HG03280 (cell line): ENCODE data around the gene DDAH1.
"Not testable (repeated sequence)": the region's sequence is repeated elsewhere in the genome, so short reads cannot be mapped to it uniquely, and the experiment has no call there.

Experiments used
- ATAC-seq: cut with Tn5 transposase; IDR thresholded peaks from one replicate; pipeline ENCODE4 v1.9.1; 2021; ENCODE audit warnings: mild to moderate bottlenecking, moderate library complexity; ENCODE audit not compliant: unreplicated experiment

DDAH1 gene

DNA sequence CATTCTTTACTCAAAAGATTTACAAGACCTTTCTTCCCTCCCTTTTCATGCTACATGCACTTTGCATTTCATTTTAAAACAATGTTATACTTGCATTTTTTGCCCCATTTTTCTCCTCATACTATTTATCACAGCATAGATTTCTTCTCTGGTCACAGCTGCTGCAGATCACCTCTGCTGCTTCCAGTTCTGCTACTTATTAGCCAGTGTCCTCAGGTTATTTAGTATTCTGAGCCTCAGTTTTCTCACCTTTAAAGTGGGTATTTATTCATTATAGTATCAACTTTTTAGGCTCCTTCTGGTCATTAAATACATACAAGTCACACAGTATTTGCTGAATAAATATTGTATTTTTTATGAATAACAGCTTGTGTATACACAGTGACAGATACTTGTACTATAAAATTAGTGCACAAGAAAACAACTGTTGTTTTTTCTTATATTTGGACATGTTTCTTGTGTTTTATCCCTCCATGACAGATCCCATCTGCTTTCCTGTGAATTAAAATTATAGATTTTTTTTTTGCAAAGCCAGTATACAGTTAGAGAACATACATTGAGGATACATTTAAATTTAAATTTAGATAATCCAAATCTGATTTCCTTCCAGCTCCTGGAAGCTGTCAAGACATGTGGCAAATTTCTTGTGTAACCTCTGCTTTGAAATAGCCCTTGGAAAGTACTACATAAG is 103.2 kb downstream of the DDAH1 start:
- no peak for ATAC-seq

DNA sequence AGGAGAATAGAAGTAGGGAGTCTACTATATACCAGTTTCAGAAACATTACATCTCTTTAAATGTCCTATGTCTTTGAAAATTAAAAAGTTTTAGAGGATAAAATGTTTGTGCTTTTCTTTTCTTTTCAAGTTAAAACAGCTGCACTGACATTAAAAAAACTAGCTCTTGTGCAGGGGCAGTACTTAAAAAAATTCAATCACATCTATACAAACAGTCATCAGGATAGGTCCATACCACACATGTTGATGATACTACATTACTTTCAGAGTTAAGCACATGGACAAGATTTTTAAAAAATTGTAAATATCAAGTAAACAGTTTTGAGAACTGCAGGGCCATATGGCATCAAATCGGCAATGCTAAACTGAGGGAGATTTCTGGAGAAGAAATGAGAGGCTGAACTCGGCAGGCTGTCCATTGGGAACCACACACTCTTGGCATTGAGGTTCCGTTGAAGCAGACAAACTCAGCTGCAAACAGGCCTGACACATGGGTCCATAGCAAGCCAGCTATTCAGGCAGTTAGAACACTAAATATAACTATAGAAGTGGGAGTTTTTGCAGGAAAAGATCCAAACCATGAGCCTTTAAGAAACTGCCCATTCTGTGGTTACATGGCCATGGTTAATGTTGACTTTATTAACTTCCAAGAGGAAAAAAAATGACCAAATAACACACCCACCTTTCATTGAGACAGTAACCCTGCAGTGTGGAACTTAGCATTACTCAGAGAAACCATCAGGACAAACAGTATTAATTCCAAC is 104.0 kb downstream of the DDAH1 start:
- ATAC-seq, result no peak

DNA sequence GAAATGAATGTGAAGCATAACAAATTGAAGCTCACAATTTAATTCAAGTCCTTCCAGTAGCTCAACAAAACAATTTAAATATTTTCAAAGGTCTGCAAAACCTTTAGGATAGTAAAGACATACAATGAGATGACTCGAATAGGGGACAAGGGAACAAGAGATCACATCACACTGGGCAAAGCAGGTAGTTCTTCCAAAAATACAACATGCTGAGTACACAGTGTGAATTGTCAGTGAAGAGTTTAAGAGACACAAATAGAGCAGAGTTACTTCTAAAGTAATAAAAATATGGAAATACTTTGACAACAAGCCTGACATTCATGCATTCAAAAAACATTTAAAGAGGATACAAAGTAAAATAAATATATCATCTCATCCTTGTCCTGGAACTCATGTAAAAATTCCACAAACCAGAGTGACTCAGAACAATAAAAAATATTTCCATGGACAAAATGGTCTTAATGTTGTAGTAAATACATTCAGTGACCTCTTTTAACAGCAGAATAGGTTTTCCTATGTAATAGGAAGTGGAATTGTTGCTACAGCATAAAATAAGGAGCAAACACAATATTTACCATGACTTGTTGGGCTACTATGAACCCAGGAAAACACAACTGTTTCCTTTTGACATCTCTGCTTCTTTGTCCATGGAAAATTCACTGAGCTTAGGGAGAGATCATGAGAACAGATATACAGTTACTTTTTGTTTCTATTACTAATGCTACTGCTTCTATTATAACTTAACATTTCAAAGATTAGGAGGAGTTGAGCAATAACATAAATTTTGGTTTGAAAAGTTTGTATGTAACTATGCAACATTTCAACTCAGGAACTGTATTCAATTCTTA is 104.9 kb downstream of the DDAH1 start:
- ATAC-seq, result no peak

DNA sequence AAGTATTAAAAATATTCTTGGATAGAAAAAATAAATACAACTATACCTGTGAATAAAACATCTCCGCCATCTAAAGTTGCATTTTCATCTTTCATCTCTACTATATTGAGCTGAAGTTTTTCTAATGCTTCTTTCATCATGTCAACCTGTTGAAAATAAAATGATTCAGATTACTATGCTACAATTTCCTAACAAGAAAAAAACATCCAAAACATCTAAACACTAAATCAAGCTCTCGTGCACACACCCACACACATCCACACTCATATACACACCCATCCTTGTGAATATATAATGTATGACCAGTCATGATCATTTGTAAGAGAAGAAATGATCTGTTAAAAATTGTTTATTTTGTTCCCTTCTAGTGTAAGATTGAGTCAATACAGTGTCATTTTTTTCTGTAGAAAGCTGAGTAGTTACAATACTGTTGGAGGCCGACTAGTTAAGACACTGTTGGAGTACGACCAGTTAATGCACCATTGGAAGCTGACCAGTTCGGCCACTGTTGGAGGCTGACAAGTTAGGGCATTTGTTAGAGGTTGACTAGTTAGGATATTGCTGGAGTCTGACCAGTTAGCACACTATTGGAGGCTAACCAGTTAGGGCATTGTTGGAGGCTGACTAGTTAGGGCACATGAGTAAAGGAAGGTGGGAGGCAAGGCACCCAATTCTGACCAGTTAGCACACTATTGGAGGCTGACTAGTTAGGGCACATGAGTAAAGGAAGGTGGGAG is 106.1 kb downstream of the DDAH1 start:
- no peak for ATAC-seq

DNA sequence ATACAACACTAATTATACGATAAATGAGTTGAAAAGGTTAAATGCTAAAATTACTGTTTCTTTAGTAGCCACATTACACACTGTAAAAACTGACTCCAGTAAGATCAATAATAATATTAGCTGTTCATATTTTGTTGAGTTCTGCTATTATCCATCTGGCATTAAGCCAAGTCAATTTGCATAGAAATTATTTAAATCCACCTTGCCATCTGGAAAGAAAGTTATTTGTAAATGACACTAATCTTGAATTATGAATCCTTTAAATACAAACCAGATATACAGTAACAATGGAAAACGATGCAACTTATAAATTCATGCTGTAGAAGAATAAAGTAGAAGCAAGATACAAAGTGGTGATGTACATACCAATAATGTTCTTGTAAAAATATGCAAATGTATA is 107.1 kb downstream of the DDAH1 start:
- ATAC-seq, result no peak

DNA sequence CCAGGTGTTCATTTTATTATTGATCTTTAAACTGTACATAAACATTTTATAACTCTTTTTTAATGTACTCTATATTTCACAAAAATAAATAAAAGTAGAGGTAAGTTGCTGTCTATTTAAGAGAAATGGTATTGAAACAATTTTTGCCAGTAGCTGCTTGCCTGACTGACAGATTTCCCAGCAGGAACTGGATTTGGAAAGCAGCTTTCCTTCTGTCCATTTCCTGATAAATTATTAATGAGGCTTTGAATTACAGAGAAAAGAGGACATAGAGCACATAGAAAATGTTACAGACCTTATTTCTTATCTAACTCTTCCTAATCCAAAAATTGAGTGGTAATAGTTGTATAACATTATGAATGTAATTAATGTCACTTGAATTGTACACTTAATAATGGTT is 108.8 kb downstream of the DDAH1 start:
- ATAC-seq, result no peak

DNA sequence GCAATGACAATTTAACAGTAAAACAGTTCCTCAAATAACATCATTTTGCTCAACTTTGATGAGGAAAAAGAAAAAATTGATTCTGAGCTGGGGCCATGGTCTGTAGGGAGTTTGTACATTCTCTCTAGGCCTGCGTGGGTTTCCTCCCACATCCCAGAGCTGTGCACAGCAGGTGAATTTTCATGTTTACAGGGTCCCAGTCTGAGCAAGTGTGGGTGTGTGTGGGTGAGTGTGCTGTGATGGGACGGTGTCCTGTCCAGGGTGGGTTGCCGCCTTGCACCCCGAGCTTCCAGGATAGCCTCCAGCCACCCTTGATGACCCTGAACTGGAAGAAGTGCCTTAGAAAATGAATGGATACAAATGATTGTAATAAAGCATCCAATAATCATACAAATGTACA is 112.9 kb downstream of the DDAH1 start:
- no peak for ATAC-seq

DNA sequence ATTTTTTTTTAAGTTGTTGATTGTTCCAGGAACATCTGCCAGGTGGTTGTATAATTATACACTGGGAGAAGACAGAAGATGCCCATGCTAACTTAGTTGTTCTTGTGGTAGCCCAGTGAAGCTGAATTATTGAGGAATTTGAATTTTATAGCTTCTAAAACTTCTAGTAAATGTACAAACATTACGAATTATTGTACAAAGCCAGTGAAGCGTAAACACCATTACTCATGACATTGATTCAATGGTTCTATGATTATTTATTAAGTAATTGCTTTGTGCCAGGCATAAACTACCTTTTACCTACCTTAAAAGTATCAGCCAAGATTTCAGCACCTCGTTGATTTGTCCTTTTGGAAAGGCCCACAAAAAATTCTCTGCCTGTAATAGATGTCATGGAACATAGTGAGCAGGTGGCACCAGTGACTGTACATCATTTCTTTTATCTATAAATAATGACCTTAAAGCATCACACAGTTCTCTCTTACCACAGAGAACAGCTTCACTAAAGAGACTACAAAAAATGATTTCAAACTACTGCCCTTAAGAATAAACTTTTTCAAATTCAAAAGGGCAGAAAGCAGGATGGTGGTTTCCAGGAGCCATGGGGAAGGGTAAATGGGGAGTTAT is 113.6 kb downstream of the DDAH1 start:
- no peak for ATAC-seq

DNA sequence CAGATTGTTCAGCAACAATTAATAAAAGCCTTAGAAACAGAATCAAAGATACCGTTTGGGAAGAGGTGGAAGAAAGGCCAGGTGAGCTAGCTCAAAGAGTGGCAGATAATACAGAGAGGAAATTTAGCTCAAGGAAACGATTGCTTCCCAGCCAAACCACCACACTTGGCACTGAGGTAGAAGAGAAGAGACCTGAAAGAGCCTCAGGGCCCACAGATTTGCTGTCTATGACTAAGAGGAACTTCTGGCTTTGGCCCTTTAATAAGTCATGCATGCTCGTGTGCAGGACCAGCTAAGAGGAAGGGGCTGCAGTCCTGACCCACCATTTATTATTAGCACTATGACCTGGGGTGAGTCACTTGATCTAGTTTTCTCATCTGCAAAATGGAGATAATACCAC is 115.7 kb downstream of the DDAH1 start:
- ATAC-seq, result no peak

DNA sequence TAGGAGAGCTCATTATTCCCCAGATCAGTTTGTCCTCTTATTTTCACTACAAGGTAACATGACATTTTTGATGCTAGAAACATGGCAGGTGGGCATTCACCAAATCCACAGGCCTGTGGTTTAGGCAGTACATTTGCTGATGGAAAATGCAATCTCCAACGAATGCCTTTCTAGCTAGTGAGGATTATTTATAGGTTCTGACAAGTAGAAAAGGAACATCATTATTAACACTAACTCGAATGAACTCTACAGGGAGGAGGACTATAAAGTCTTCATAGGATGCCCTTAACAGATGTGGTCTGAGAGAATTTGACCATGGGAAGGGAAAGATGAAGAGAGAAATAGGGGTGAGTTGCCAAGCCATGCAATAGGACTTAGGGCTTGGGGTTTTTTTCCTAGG is 117.1 kb downstream of the DDAH1 start:
- ATAC-seq, result no peak

DNA sequence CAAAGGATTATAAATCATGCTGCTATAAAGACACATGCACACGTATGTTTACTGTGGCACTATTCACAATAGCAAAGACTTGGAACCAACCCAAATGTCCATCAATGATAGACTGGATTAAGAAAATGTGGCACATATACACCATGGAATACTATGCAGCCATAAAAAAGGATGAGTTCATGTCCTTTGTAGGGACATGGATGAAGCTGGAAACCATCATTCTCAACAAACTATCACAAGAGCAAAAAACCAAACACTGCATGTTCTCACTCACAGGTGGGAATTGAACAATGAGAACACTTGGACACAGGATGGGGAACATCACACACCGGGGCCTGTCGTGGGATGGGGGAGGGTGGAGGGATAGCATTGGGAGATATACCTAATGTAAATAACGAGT is 117.7 kb downstream of the DDAH1 start:
- ATAC-seq, result not testable (repeated sequence)

DNA sequence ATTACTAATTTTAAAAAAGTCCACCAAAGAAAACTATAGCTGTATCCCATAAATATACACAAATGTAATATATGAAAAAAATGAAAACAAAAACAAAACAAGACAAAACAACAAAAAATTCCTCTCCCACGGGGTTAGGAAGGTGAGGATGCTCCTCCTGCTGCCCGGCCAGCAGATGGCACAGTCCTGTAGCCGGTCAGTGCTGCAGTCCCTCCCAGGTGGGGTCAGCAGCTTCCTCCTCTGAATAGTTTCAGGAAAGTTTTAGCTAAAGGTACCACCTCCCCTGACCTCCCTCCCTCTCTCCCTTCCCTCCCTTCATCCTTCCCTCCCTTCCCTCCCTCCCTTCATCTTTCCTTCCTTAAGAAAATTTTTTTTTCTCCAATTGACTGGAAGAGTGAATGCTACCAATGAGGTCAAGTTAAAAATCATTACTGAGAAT is 120.7 kb downstream of the DDAH1 start:
- no peak for ATAC-seq

DNA sequence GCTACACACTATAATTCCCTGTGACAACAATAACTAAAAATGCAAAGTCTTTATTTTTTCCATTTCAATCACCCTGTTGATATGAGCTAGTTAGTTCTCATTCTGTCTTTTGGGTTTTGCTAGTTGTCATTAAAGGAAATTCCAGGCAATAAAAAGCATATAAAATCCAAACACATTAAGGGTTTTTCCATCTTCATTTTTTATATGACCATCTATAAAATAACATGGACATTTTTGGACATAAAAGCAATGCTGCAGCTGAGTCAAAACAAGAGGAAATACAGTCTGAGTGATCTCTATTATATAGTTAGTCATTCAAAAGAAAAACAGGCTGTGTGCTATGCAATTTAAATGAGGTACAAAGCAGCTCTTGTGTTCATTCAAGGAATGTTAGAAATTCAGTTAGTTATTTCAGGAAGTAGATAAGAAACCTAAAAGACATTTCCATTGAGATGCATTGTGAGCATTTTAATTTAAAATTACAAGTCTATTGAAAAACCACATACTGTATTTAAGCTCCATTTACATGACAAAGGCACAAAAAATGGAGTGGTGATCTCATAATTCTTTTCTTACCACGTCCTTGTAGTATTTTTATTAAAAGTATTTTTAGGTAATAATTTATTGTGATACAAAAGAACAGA is 121.2 kb downstream of the DDAH1 start:
- no peak for ATAC-seq

DNA sequence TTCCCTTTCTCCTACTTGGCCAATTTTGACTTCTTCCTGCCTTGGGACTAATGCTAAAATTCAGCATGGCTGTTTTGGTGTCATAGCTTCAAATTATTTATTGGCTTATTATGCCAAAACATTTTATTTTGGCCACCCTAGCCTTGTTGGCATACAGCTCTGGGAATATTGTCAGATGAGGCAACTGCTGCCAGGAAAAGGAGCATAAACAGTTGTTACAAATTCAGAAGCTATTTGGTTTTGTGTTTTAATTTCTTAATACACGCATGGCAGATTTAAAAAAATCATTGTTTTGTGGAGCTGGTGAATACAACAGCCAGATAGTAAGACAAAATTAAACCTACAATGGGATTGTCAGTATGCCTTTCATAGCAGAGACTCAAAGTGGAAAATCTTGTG is 121.7 kb downstream of the DDAH1 start:
- no peak for ATAC-seq

DNA sequence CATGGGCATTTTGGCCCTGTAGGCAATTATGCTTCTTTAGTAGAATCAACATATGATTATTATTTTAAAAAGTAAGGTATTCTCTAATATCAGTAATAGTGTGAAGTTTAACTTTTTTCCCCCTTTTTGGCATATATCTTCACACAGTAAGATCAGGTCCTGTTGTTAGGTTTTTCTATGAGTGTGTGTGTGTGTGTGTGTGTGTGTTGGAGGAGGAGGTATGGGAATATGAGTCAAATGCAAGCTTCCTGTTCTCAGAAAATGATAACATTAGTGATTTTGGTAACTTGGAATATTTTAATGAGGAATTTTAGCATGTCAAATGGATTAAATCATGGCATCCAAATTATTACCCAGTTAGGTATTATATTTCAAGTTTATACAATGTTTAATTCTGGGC is 122.8 kb downstream of the DDAH1 start:
- no peak for ATAC-seq

DNA sequence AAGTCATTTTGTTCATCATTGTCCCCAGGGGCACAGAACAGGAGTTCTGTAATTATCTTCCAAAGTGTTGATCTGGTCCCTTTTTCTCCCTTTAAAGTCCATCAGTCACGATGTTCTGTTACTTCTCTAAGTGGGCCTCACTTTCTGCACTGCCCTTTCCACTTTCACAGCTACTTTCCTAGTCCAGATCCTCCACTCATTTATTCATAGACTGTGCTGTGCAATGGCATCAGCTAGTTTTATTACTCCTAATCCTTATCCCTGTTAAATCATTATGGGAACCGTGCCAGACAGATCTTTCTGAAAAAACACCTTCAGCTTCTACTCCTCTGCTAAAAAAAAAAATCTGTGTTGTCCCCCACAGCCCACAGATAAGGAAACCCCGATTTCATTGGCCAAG is 124.5 kb downstream of the DDAH1 start:
- no peak for ATAC-seq

DNA sequence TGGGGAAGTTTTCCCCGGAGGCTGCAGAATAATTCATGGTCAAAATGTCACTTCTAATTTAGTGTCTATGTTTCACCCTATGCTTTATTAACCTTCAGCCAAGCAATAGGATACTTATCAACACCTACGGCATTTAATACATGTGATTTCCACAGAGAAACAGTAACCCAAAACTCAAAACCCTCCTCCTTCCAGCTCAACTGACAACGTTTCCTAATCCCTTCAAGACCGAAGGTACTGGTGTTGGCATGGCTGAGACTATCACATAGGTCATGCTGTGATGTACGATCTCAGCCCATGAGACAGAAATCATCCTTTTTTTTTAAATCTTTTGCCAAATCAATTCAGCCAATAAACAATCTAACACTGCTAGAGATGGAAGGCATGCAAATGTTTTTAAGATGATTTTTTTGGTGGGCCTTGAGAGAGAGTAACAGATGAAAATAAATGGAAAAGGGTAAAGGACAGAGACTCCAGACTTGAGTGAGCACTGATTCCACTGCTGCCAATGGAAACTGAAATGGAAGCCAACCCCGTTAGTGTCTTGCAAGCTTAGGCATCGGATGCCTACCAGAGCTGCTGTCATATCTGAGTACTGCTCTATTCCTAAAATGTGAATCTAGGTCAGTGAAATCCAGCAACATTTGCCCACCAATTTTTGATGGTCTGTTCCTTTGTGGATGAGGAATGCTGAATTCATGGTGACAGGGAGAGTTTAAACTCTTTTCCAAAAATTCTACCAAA is 125.1 kb downstream of the DDAH1 start:
- no peak for ATAC-seq

DNA sequence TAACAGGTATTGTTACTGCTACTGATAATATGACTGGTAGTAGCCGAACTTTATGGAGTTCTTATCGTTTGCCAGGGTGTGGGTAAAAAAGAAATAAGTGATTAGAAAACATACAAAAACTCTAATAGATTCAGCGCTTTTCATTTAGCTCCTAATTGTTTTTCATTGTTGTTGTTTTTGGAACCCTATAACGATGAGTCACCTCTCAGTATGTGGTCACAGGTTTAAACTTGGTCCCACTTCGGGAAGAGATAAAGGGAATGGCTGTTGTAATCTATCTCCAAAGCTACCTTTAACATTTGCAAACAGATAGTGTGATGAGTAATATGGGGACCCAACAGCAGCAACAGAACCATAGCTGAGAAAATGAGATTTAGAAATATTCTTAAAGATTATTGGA is 125.9 kb downstream of the DDAH1 start:
- ATAC-seq, result no peak

DNA sequence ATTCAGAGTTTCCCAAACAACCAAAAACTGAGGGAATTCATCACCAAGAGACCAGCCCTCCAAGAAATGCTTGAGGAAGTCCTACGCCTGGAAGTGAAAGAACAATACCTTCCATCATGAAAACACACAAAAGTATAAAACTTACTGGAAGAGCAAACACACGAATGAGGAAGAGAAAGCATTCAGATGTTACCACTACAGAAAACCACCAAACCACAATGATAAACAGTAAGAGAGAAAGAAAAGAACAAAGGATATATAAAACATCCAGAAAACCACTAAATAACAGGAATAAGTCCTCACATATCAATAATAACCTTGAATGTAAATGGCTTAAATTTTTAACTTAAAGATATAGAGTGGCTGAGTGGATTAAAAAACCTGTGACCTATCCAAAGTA is 130.0 kb downstream of the DDAH1 start:
- no peak for ATAC-seq
